Superior temporal gyrus (tissue), 1 donor: ENCODE results near the gene KCNMB2.

ENCODE experiments used
- DNase-seq: peaks from one replicate; pipeline ENCODE4 v3.0.0-alpha.2; 2016; ENCODE audit errors: extremely low spot score

The KCNMB2 gene

DNA sequence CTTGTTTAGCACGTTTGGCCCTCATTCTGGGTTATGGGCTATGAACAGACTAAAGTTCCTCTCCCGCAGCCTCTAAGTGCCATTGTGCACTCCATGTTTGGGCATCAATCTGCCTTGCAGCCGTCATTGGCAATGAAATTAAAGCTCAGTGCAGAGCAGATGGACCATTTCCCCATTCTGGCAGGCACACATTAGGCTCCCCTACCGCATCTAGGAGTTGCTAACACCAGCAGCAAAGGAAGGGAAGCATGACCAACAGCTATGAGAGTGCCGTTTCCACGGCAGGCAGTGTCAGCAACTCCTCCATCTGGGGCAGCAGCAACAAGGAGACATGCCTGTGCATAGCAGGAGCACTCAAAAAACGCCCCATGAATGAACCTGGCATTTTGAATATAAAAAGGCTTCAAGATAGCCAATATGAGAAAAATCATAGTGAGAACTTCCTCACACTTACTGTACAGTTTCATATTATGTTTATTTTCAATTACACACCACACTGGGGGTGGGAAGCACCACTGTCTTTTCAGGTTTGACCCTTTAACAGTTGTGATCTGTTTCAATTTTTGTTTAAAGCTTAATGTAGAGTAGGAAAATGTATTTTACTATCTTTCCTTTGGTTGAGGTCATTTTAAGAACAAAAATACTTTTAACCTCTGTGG, 218.7 kb downstream of the KCNMB2 start:
- DNase-seq: no peak

DNA sequence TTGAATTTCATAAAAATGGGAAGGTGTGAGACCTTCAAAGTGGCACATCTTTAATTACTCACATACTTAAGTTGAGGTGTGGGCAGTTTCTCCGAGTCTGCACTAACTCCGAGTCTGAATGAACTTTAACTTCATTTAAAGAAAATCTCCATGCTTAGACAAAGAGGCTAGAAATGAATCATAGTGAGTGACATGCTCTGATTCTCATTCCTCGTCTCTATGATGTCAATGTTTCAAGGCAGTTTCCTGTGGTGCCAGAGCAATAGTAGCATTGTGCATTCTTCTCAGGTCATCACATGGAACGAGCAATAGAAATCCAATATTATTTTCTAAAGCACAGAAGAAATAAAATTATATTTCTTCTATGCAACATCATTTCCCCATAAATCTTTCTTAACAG, 224.8 kb downstream of the KCNMB2 start:
- no peak for DNase-seq

DNA sequence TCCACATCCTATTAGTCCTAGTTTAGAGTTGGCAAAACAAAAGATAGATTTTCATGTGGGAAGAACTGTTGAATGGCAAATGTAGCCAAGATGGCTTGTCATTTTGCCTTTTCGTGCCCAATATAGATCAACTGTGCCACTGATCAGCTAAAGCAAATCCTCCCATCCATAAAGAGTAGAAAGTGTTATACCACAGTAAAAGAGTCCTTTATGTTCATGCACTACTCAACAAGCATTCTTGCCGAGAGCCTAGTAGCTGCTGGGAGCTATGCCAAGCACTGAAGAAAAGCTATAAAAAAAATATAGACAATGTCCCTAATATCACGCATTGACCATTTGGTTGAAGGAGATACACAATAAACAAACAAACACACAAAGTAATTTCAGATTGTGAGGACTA, 225.2 kb downstream of the KCNMB2 start:
- no peak for DNase-seq

- DNase-seq: no peak
These were observed 226.1 kb downstream of the KCNMB2 start for GRCh38 chr3:178762385-178762784.

GRCh38 chr3:178765472-178765871, 229.2 kb downstream of the KCNMB2 start:
- no peak for DNase-seq

GRCh38 chr3:178767581-178767980, 231.3 kb downstream of the KCNMB2 start:
- no peak for DNase-seq

- no peak for DNase-seq
These were observed 232.0 kb downstream of the KCNMB2 start for GRCh38 chr3:178768072-178768864.

DNA sequence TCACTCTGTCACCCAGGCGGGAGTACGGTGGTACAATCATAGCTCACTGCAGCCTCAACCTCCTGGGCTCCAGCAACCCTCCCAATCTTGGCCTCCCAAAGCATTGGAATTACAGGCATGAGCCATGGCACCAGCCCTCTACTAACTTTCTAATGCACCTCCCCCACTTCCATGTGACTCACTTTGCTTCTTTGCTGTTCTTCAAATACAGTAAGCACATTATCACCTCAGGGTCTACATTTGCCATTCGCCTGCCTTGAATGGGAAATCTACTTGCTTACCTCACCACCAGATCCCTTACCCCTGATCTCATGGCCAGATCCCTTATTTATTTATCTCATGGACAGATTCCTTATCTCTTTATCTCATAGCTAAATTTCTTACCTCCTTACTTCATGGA, 235.3 kb downstream of the KCNMB2 start:
- DNase-seq: no peak

GRCh38 chr3:178772746-178773145, 236.5 kb downstream of the KCNMB2 start:
- no peak for DNase-seq

DNA sequence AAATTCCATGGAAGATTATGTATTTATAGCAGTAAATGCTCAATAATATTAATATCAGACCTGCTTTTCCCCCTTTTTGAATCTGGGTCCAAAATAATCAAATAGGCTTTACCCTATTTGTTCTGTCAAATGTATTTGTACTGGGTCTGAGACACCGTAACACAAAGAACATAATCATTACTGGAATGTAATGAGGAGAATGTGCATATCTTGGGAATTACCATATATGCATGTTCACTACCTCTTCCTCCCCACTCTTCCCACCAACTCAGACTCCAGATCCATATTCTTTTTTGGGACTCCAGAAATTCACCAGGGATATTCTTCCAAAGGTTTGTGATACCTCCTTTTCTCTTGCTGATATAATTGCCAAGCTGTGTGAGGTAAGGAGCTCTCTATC, 237.1 kb downstream of the KCNMB2 start:
- no peak for DNase-seq

DNA sequence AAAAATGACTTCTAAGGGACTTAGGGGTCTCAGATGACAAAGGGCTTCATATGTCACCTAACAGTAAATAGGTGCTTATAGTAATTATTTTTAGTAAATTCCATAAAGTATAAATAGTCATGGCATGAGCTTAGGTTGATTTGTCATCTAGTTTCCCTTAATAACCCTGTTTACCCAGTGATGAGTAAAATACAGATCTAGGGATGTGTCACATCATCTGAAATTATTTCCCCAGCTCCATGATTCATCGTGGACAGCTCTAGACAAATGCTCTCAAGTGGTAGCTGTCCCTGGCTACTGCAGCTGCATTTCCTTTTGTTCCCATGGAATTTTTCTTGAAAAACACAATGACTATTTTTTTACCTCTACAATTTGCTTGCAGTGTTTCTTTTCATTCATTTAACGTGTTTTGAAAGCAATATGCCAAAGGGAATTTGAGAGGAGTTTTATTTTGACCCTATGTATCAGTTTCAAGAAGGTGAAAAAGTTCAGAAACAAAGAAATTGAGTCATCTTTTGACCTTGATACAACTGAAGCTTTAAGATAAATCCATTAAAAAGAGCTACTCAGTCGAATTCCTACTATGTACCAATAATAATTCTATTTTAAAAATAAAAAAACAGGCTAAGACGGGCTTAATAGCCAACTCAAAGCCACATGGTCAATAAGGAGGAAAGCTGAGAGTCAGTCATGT, 241.6 kb downstream of the KCNMB2 start:
- DNase-seq: peak; percentile 40

DNA sequence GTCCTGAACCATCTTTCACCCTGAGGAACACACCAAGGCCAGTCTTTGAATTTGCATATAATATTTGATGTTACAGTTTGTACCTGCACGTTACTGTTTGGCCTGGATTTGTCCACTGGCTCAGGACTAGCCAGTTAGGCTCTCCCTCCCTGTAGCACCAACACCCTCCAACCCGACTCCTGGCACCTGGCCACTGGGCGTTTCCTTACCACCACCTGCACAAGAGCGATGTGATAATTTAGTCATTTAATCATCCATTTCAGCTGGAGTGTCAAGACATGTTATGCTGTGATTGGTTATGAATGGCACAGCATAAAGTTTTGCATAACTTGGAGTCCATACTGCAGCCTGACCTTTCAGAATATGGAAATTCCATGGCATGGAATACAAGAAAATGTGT, 242.4 kb downstream of the KCNMB2 start:
- no peak for DNase-seq

GRCh38 chr3:178785961-178786360, 249.7 kb downstream of the KCNMB2 start:
- DNase-seq: no peak

- DNase-seq: no peak
These were observed 251.7 kb downstream of the KCNMB2 start for GRCh38 chr3:178787960-178788359.

- DNase-seq: no peak
These were observed 258.5 kb downstream of the KCNMB2 start for GRCh38 chr3:178794711-178795110.

DNA sequence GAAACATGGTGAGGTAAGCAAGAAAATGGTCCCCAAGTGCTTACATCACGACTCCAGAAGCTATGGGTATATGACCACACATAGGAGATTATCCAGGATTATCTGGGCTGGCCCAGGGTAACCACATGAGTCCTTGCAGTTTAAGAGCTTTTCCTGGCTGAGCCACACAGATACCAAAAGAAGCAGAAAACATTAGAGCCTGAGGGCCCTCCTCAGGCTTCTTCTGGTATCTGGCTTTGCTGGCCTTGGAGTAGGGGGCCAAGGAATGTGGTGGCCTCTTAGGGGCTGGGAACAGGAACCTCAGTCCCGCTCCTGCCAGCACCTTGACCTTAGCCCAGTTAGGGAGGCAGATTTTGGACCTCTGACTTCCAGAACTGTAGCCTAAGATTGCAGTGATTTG, 259.1 kb downstream of the KCNMB2 start:
- DNase-seq: no peak

DNA sequence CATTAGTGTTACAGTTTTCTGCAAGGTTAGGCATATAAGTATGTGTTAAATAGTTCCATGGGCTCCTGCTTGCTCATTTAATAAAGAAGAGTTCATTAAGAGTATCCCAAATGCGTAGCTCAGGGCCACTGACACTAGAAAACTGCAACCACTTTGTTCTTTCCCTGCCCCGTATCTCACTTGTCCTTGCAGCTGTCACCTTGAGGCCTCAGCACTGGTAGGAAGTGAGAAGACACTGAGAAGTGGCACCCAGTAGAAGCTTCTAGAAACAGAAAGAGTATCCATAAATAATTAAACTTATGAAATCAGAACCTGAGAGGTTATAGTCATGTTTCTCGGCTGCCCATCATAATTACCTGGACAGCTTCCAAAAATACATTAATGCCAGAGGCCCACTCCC, 266.0 kb downstream of the KCNMB2 start:
- DNase-seq: no peak

DNA sequence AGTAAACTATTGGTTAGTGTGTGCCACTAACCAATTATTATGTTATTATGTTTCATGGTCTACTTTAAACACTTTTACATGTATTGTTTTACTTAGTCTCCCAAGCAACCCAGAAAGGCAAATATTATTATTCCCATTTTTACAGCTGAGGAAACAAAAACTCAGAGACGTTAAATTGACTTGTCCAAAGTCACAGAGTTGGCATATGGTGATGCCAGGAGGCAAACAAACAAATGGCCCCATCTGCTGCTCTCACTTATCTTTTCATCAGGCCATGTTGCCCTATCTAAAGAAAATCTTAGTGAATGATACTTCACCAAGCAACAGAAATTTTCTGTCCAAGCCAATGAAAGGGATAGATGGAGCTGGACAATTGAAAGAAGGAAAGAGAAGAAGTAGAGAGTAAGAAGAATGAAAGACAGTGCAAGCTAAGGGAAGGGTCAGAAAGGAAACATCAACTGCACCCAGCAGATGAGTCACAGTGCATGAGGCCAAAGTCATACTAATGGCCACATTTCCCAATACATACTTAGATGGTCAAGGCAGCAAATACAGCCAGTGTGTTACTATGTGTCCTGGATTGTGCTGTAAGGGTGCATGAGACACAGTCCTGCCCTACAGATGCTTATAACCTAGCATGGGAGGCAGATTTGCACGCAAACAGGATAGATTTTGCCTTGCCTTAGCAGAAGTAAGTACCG, 266.9 kb downstream of the KCNMB2 start:
- no peak for DNase-seq

DNA sequence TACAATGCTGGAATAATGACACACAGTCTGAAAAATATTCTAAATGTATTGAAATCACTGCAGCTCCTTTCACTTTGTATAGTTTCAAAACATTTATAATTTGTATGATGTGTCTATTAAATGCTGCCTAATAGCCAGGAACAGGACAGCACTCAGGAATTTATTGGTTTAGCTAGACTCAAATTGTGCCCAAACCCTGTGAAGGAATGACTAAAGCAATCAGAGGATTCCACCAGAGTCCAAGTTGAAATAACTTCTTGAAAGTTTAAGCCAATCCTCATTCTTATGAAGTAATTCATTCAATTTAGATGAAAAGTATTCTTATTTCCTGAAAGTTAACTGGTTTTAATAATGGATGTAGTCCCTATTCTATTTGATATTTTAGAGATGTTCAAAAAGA, 268.4 kb downstream of the KCNMB2 start:
- DNase-seq: no peak

- DNase-seq: no peak
These were observed 269.5 kb downstream of the KCNMB2 start for GRCh38 chr3:178805741-178806140.

GRCh38 chr3:178806651-178807050, 270.4 kb downstream of the KCNMB2 start:
- DNase-seq: no peak

DNA sequence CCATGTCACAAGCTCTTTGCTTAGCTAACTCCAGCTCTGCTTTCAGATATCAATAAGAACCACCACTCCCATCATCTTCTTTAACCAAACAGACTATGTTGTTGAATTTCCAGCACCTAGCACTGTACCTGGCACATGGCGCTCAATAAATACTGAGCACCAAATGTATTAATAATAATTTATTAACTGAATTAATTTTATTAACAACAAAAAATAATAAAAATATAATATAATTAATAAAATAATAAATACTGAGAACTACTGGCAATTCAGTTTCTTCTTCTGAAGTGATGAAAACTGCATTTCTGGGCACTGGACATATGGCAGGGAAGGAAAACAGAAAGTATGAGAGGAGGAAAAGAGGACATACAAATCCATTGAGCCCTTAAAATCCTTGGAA, 271.5 kb downstream of the KCNMB2 start:
- no peak for DNase-seq
